NCI-H1436 treated with DMSO at 0.1 percent for 48 hours (cell line): ENCODE measurements around the gene RPS10.

ENCODE experiments used
- DNase-seq: peaks from one replicate; lab custom pipeline; 2025; lab: John Stamatoyannopoulos, UW

Gene RPS10

GRCh38 chr6:34370361-34370760 lies 55.5 kb downstream of the RPS10 start:
- DNase-seq: no peak

GRCh38 chr6:34369385-34369784 lies 56.5 kb downstream of the RPS10 start:
- no peak for DNase-seq
